Chondrocyte (in vitro differentiated cells): ENCODE measurements around the gene TFAP2A. TPM values are rescaled to one million over a fixed set of nuclear protein-coding genes. Genes with fewer than 3 reads are reported as not detected.

Source experiments
- DNase-seq: peaks from one replicate; pipeline ENCODE4 v3.0.0; 2021; ENCODE audit warnings: mixed read lengths, low spot score
- H3K27ac Mint-ChIP-seq: one replicate; pipeline ENCODE4 v1.8.0; 2021; ENCODE audit warnings: mild to moderate bottlenecking, moderate library complexity, mixed read lengths; ENCODE audit not compliant: unreplicated experiment
- H3K27me3 Mint-ChIP-seq: 2 replicates; pipeline ENCODE4 v1.8.0; 2021; ENCODE audit warnings: low read depth, mixed read lengths
- H3K36me3 Mint-ChIP-seq: 2 replicates; pipeline ENCODE4 v1.8.0; 2021; ENCODE audit warnings: low read depth, mixed read lengths
- H3K4me1 Mint-ChIP-seq: 2 replicates; pipeline ENCODE4 v1.8.0; 2021; ENCODE audit warnings: low read depth, mild to moderate bottlenecking, mixed read lengths
- H3K4me3 Mint-ChIP-seq: one replicate; pipeline ENCODE4 v1.8.0; 2021; ENCODE audit warnings: mild to moderate bottlenecking, moderate library complexity, mixed read lengths; ENCODE audit not compliant: unreplicated experiment
- H3K9me3 Mint-ChIP-seq: 2 replicates; pipeline ENCODE4 v1.8.0; 2021; ENCODE audit warnings: low read depth, mixed read lengths
- CTCF ChIP-seq: fragments of 200-600 bp; sonication (generic); IDR thresholded peaks from 2 replicates; pipeline ENCODE4 v1.5.0; 2021; ENCODE audit warnings: antibody characterized with exemption, mild to moderate bottlenecking, moderate library complexity
- total RNA-seq: library from RNA; stranded (reverse); gene quantifications from 3 replicates; pipeline ENCODE4 v1.2.1, GENCODE V29; 2021

The TFAP2A gene
- total RNA-seq, 1 donor from 2014 or later, result 1.4 TPM

- Mint-ChIP-seq H3K36me3 (no peaks in the 10 kb centered on the region), H3K4me1 (peaks cover 28% of the 10 kb centered on the region), H3K4me3 (peak overlapping the region; percentile 65), H3K27me3 (peaks cover 29% of the 10 kb centered on the region), H3K27ac (peak overlapping the region; percentile 72), H3K9me3 (no peaks in the 10 kb centered on the region)
- peak; percentile 51 for TF ChIP-seq CTCF
- no peak for DNase-seq
These were observed 11.3 kb upstream of the TFAP2A start for GRCh38 chr6:10425975-10426780.

GRCh38 chr6:10425176-10425974 is 10.5 kb upstream of the TFAP2A start:
- TF ChIP-seq CTCF, result no peak
- H3K27ac Mint-ChIP-seq, result peak overlapping the region; percentile 72
- peaks cover 32% of the 10 kb centered on the region for H3K4me1 Mint-ChIP-seq
- peak overlapping the region; percentile 65 for H3K4me3 Mint-ChIP-seq
- peaks cover 35% of the 10 kb centered on the region for H3K27me3 Mint-ChIP-seq
- no peaks in the 10 kb centered on the region for H3K36me3 Mint-ChIP-seq
- DNase-seq, result no peak
- H3K9me3 Mint-ChIP-seq, result no peaks in the 10 kb centered on the region

GRCh38 chr6:10424040-10424439 is 9.2 kb upstream of the TFAP2A start:
- peak; percentile 28 for TF ChIP-seq CTCF
- no peaks in the 10 kb centered on the region for H3K36me3 Mint-ChIP-seq
- H3K4me1 Mint-ChIP-seq, result peaks cover 33% of the 10 kb centered on the region
- no peak overlapping the region for H3K27ac Mint-ChIP-seq
- H3K4me3 Mint-ChIP-seq, result no peak overlapping the region
- no peak for DNase-seq
- no peaks in the 10 kb centered on the region for H3K9me3 Mint-ChIP-seq
- H3K27me3 Mint-ChIP-seq, result peaks cover 44% of the 10 kb centered on the region

GRCh38 chr6:10422737-10423034 is 7.8 kb upstream of the TFAP2A start:
- DNase-seq, result no peak
- Mint-ChIP-seq H3K27me3 (peaks cover 57% of the 10 kb centered on the region), H3K4me1 (peaks cover 36% of the 10 kb centered on the region), H3K4me3 (no peak overlapping the region), H3K9me3 (no peaks in the 10 kb centered on the region), H3K27ac (no peak overlapping the region), H3K36me3 (peaks cover 2% of the 10 kb centered on the region)
- TF ChIP-seq CTCF, result no peak

GRCh38 chr6:10421921-10422736 is 7.3 kb upstream of the TFAP2A start:
- H3K4me1 Mint-ChIP-seq, result peaks cover 36% of the 10 kb centered on the region
- H3K36me3 Mint-ChIP-seq, result peaks cover 2% of the 10 kb centered on the region
- no peaks in the 10 kb centered on the region for H3K9me3 Mint-ChIP-seq
- H3K27me3 Mint-ChIP-seq, result peaks cover 62% of the 10 kb centered on the region
- H3K4me3 Mint-ChIP-seq, result no peak overlapping the region
- no peak for DNase-seq
- no peak overlapping the region for H3K27ac Mint-ChIP-seq
- no peak for TF ChIP-seq CTCF
